GM18867 (cell line): ENCODE data around the gene DBET.
"Not testable (repeated sequence)": the region's sequence is repeated elsewhere in the genome, so short reads cannot be mapped to it uniquely, and the experiment has no call there.

Experiments used
- ATAC-seq: cut with Tn5 transposase; IDR thresholded peaks from one replicate; pipeline ENCODE4 v1.9.1; 2021; ENCODE audit warnings: mild to moderate bottlenecking, moderate library complexity; ENCODE audit not compliant: unreplicated experiment

DBET gene

GRCh38 chr4:190049378-190050239 lies 14.7 kb upstream of the DBET start:
- not testable (repeated sequence) for ATAC-seq

GRCh38 chr4:190058997-190059396 lies 5.3 kb upstream of the DBET start:
- not testable (repeated sequence) for ATAC-seq

- ATAC-seq = not testable (repeated sequence)
These were observed 503 bp downstream of the DBET start for GRCh38 chr4:190064805-190065204.

- not testable (repeated sequence) for ATAC-seq
These were observed 4.0 kb downstream of the DBET start for GRCh38 chr4:190068351-190068750.

GRCh38 chr4:190093052-190093451 lies 28.8 kb downstream of the DBET start:
- ATAC-seq = not testable (repeated sequence)

- not testable (repeated sequence) for ATAC-seq
These were observed 29.7 kb downstream of the DBET start for GRCh38 chr4:190094031-190094430.

GRCh38 chr4:190095335-190095734 lies 31.0 kb downstream of the DBET start:
- ATAC-seq = not testable (repeated sequence)

- not testable (repeated sequence) for ATAC-seq
These were observed 35.3 kb downstream of the DBET start for GRCh38 chr4:190099605-190100004.

- ATAC-seq = not testable (repeated sequence)
These were observed 37.2 kb downstream of the DBET start for GRCh38 chr4:190101525-190101924.

GRCh38 chr4:190106191-190106590 lies 41.9 kb downstream of the DBET start:
- ATAC-seq = not testable (repeated sequence)

GRCh38 chr4:190106611-190107480 lies 42.5 kb downstream of the DBET start:
- not testable (repeated sequence) for ATAC-seq

- ATAC-seq = not testable (repeated sequence)
These were observed 43.6 kb downstream of the DBET start for GRCh38 chr4:190107766-190108485.

- ATAC-seq = not testable (repeated sequence)
These were observed 44.5 kb downstream of the DBET start for GRCh38 chr4:190108756-190109155.

GRCh38 chr4:190109390-190110011 lies 45.2 kb downstream of the DBET start:
- not testable (repeated sequence) for ATAC-seq

GRCh38 chr4:190110033-190110432 lies 45.7 kb downstream of the DBET start:
- ATAC-seq = not testable (repeated sequence)

- ATAC-seq = not testable (repeated sequence)
These were observed 46.4 kb downstream of the DBET start for GRCh38 chr4:190110570-190111295.

GRCh38 chr4:190112879-190113278 lies 48.6 kb downstream of the DBET start:
- ATAC-seq = not testable (repeated sequence)

GRCh38 chr4:190114991-190115390 lies 50.7 kb downstream of the DBET start:
- not testable (repeated sequence) for ATAC-seq
